ENCODE data around the gene P4HA2.

P4HA2 gene

GRCh38 chr5:132243366-132243977 is 15.8 kb upstream of the P4HA2 start:
- Histone ChIP-seq H3K36me3 (ENCODE audit: insufficient read depth, low read length) (no peaks in the 10 kb centered on the region), H3K9me3 (ENCODE audit: control insufficient read depth, insufficient read depth, low read length) (no peaks in the 10 kb centered on the region; the same call in 1 of the 2 replicates), H3K4me1 (ENCODE audit: insufficient read depth, low read length) (no peaks in the 10 kb centered on the region), H3K9ac (ENCODE audit: low read depth, low read length) (no peak overlapping the region)

- no peaks in the 10 kb centered on the region for H3K4me1 ChIP-seq (ENCODE audit: insufficient read depth, low read length)
- H3K36me3 ChIP-seq (ENCODE audit: insufficient read depth, low read length): no peaks in the 10 kb centered on the region
- H3K9ac ChIP-seq (ENCODE audit: low read depth, low read length): no peak overlapping the region
- no peaks in the 10 kb centered on the region; the same call in 1 of the 2 replicates for H3K9me3 ChIP-seq (ENCODE audit: control insufficient read depth, insufficient read depth, low read length)
Observed at GRCh38 chr5:132239776-132240175, 12.1 kb upstream of the P4HA2 start.

GRCh38 chr5:132238901-132239500 is 11.3 kb upstream of the P4HA2 start:
- no peak overlapping the region for H3K9ac ChIP-seq (ENCODE audit: low read depth, low read length)
- H3K4me1 ChIP-seq (ENCODE audit: insufficient read depth, low read length): no peaks in the 10 kb centered on the region
- no peaks in the 10 kb centered on the region for H3K36me3 ChIP-seq (ENCODE audit: insufficient read depth, low read length)
- no peaks in the 10 kb centered on the region for H3K9me3 ChIP-seq (ENCODE audit: control insufficient read depth, insufficient read depth, low read length)

- H3K9me3 ChIP-seq (ENCODE audit: control insufficient read depth, insufficient read depth, low read length): no peaks in the 10 kb centered on the region
- H3K36me3 ChIP-seq (ENCODE audit: insufficient read depth, low read length): no peaks in the 10 kb centered on the region
- no peak overlapping the region for H3K9ac ChIP-seq (ENCODE audit: low read depth, low read length)
- H3K4me1 ChIP-seq (ENCODE audit: insufficient read depth, low read length): no peaks in the 10 kb centered on the region
Observed at GRCh38 chr5:132238169-132238744, 10.6 kb upstream of the P4HA2 start.

GRCh38 chr5:132237670-132238069 is 10.0 kb upstream of the P4HA2 start:
- Histone ChIP-seq H3K9ac (ENCODE audit: low read depth, low read length) (no peak overlapping the region), H3K4me1 (ENCODE audit: insufficient read depth, low read length) (no peaks in the 10 kb centered on the region), H3K9me3 (ENCODE audit: control insufficient read depth, insufficient read depth, low read length) (no peaks in the 10 kb centered on the region), H3K36me3 (ENCODE audit: insufficient read depth, low read length) (no peaks in the 10 kb centered on the region)

GRCh38 chr5:132237141-132237540 is 9.5 kb upstream of the P4HA2 start:
- H3K36me3 ChIP-seq (ENCODE audit: insufficient read depth, low read length): no peaks in the 10 kb centered on the region

GRCh38 chr5:132235340-132235739 is 7.7 kb upstream of the P4HA2 start:
- no peaks in the 10 kb centered on the region for H3K36me3 ChIP-seq (ENCODE audit: insufficient read depth, low read length)
- no peaks in the 10 kb centered on the region for H3K4me1 ChIP-seq (ENCODE audit: insufficient read depth, low read length)
- H3K9me3 ChIP-seq (ENCODE audit: control insufficient read depth, insufficient read depth, low read length): no peaks in the 10 kb centered on the region
- no peak overlapping the region for H3K9ac ChIP-seq (ENCODE audit: low read depth, low read length)

More at GRCh38 chr5:132237141-132237540, 9.5 kb upstream of the P4HA2 start:
- Histone ChIP-seq H3K9ac (ENCODE audit: low read depth, low read length) (no peak overlapping the region), H3K4me1 (ENCODE audit: insufficient read depth, low read length) (no peaks in the 10 kb centered on the region), H3K9me3 (ENCODE audit: control insufficient read depth, insufficient read depth, low read length) (no peaks in the 10 kb centered on the region)

- no peaks in the 10 kb centered on the region for H3K4me1 ChIP-seq (ENCODE audit: insufficient read depth, low read length)
- no peaks in the 10 kb centered on the region for H3K9me3 ChIP-seq (ENCODE audit: control insufficient read depth, insufficient read depth, low read length)
- H3K36me3 ChIP-seq (ENCODE audit: insufficient read depth, low read length): no peaks in the 10 kb centered on the region
- no peak overlapping the region for H3K9ac ChIP-seq (ENCODE audit: low read depth, low read length)
Observed at GRCh38 chr5:132234684-132235062, 7.0 kb upstream of the P4HA2 start.

- Histone ChIP-seq H3K36me3 (ENCODE audit: insufficient read depth, low read length) (no peaks in the 10 kb centered on the region), H3K9ac (ENCODE audit: low read depth, low read length) (no peak overlapping the region), H3K4me1 (ENCODE audit: insufficient read depth, low read length) (no peaks in the 10 kb centered on the region), H3K9me3 (ENCODE audit: control insufficient read depth, insufficient read depth, low read length) (no peaks in the 10 kb centered on the region)
Observed at GRCh38 chr5:132233811-132234683, 6.4 kb upstream of the P4HA2 start.

- Histone ChIP-seq H3K9ac (ENCODE audit: low read depth, low read length) (no peak overlapping the region), H3K4me1 (ENCODE audit: insufficient read depth, low read length) (no peaks in the 10 kb centered on the region), H3K36me3 (ENCODE audit: insufficient read depth, low read length) (no peaks in the 10 kb centered on the region)
Observed at GRCh38 chr5:132233081-132233480, 5.4 kb upstream of the P4HA2 start.

GRCh38 chr5:132232465-132232864 is 4.8 kb upstream of the P4HA2 start:
- H3K4me1 ChIP-seq (ENCODE audit: insufficient read depth, low read length): no peaks in the 10 kb centered on the region
- H3K9me3 ChIP-seq (ENCODE audit: control insufficient read depth, insufficient read depth, low read length): no peaks in the 10 kb centered on the region
- no peak overlapping the region for H3K9ac ChIP-seq (ENCODE audit: low read depth, low read length)
- no peaks in the 10 kb centered on the region for H3K36me3 ChIP-seq (ENCODE audit: insufficient read depth, low read length)

More at GRCh38 chr5:132233081-132233480, 5.4 kb upstream of the P4HA2 start:
- H3K9me3 ChIP-seq (ENCODE audit: control insufficient read depth, insufficient read depth, low read length): no peaks in the 10 kb centered on the region

GRCh38 chr5:132230871-132231270 is 3.2 kb upstream of the P4HA2 start:
- Histone ChIP-seq H3K9me3 (ENCODE audit: control insufficient read depth, insufficient read depth, low read length) (no peaks in the 10 kb centered on the region), H3K36me3 (ENCODE audit: insufficient read depth, low read length) (no peaks in the 10 kb centered on the region), H3K9ac (ENCODE audit: low read depth, low read length) (no peak overlapping the region), H3K4me1 (ENCODE audit: insufficient read depth, low read length) (no peaks in the 10 kb centered on the region; the same call in 1 of the 2 replicates)

- Histone ChIP-seq H3K4me1 (ENCODE audit: insufficient read depth, low read length) (peaks cover 13% of the 10 kb centered on the region), H3K36me3 (ENCODE audit: insufficient read depth, low read length) (no peaks in the 10 kb centered on the region), H3K9ac (ENCODE audit: low read depth, low read length) (no peak overlapping the region), H3K9me3 (ENCODE audit: control insufficient read depth, insufficient read depth, low read length) (no peaks in the 10 kb centered on the region)
Observed at GRCh38 chr5:132229236-132229635, 1.6 kb upstream of the P4HA2 start.

GRCh38 chr5:132228241-132229035 is 785 bp upstream of the P4HA2 start:
- H3K4me1 ChIP-seq (ENCODE audit: insufficient read depth, low read length): peaks cover 13% of the 10 kb centered on the region
- H3K9me3 ChIP-seq (ENCODE audit: control insufficient read depth, insufficient read depth, low read length): no peaks in the 10 kb centered on the region
- H3K9ac ChIP-seq (ENCODE audit: low read depth, low read length): peak overlapping the region; percentile 42; the same call in 1 of the 2 replicates
- H3K36me3 ChIP-seq (ENCODE audit: insufficient read depth, low read length): no peaks in the 10 kb centered on the region
